Activated naive CD8-positive, alpha-beta T cell (primary cell): ENCODE measurements around the gene UBA1.

Experiments
- H3K27ac Mint-ChIP-seq: one replicate; pipeline ENCODE4 v1.8.0; 2021; ENCODE audit warnings: mixed read lengths
- H3K27me3 Mint-ChIP-seq: one replicate; pipeline ENCODE4 v1.8.0; 2021; ENCODE audit warnings: mixed read lengths
- H3K36me3 Mint-ChIP-seq: one replicate; pipeline ENCODE4 v1.8.0; 2021; ENCODE audit warnings: mixed read lengths
- H3K4me1 Mint-ChIP-seq: one replicate; pipeline ENCODE4 v1.8.0; 2021; ENCODE audit warnings: low read depth, mixed read lengths
- H3K4me3 Mint-ChIP-seq: one replicate; pipeline ENCODE4 v1.8.0; 2021; ENCODE audit warnings: mild to moderate bottlenecking, mixed read lengths
- H3K9me3 Mint-ChIP-seq: one replicate; pipeline ENCODE4 v1.8.0; 2021; ENCODE audit warnings: low read depth, mixed read lengths

UBA1 gene

GRCh38 chrX:47209508-47210238, 16.0 kb downstream of the UBA1 start:
- Mint-ChIP-seq H3K4me1 (peaks cover 6% of the 10 kb centered on the region), H3K27ac (no peak overlapping the region), H3K9me3 (no peaks in the 10 kb centered on the region), H3K36me3 (no peaks in the 10 kb centered on the region), H3K27me3 (no peaks in the 10 kb centered on the region), H3K4me3 (no peak overlapping the region)

- H3K4me3 Mint-ChIP-seq, result no peak overlapping the region
- peaks cover 7% of the 10 kb centered on the region for H3K4me1 Mint-ChIP-seq
- H3K9me3 Mint-ChIP-seq, result no peaks in the 10 kb centered on the region
- H3K36me3 Mint-ChIP-seq, result no peaks in the 10 kb centered on the region
- no peaks in the 10 kb centered on the region for H3K27me3 Mint-ChIP-seq
- H3K27ac Mint-ChIP-seq, result no peak overlapping the region
These were observed 17.2 kb downstream of the UBA1 start for GRCh38 chrX:47210661-47211425.

- Mint-ChIP-seq H3K27ac (no peak overlapping the region), H3K9me3 (no peaks in the 10 kb centered on the region), H3K36me3 (peaks cover 3% of the 10 kb centered on the region), H3K4me3 (no peak overlapping the region), H3K27me3 (no peaks in the 10 kb centered on the region), H3K4me1 (peaks cover 18% of the 10 kb centered on the region)
These were observed 19.0 kb downstream of the UBA1 start for GRCh38 chrX:47212381-47213293.

- Mint-ChIP-seq H3K4me1 (peaks cover 21% of the 10 kb centered on the region), H3K4me3 (no peak overlapping the region), H3K9me3 (no peaks in the 10 kb centered on the region), H3K27ac (no peak overlapping the region), H3K36me3 (peaks cover 3% of the 10 kb centered on the region), H3K27me3 (no peaks in the 10 kb centered on the region)
These were observed 20.9 kb downstream of the UBA1 start for GRCh38 chrX:47214435-47215077.

GRCh38 chrX:47215291-47215900, 21.8 kb downstream of the UBA1 start:
- Mint-ChIP-seq H3K27ac (no peak overlapping the region), H3K4me1 (peaks cover 29% of the 10 kb centered on the region), H3K4me3 (no peak overlapping the region), H3K36me3 (peaks cover 3% of the 10 kb centered on the region), H3K27me3 (no peaks in the 10 kb centered on the region), H3K9me3 (no peaks in the 10 kb centered on the region)

- H3K36me3 Mint-ChIP-seq, result peaks cover 3% of the 10 kb centered on the region
- H3K9me3 Mint-ChIP-seq, result no peaks in the 10 kb centered on the region
- peak overlapping the region; percentile 90 for H3K4me3 Mint-ChIP-seq
- H3K27ac Mint-ChIP-seq, result peak overlapping the region; percentile 98
- H3K4me1 Mint-ChIP-seq, result peaks cover 38% of the 10 kb centered on the region
- H3K27me3 Mint-ChIP-seq, result no peaks in the 10 kb centered on the region
These were observed 22.8 kb downstream of the UBA1 start for GRCh38 chrX:47216393-47216925.

GRCh38 chrX:47217121-47217851, 23.7 kb downstream of the UBA1 start:
- Mint-ChIP-seq H3K36me3 (peaks cover 3% of the 10 kb centered on the region), H3K27ac (peak overlapping the region; percentile 98)

GRCh38 chrX:47217852-47218279, 24.2 kb downstream of the UBA1 start:
- peak overlapping the region; percentile 98 for H3K27ac Mint-ChIP-seq
- H3K9me3 Mint-ChIP-seq, result no peaks in the 10 kb centered on the region
- H3K4me1 Mint-ChIP-seq, result peaks cover 44% of the 10 kb centered on the region
- H3K27me3 Mint-ChIP-seq, result no peaks in the 10 kb centered on the region
- peak overlapping the region; percentile 90 for H3K4me3 Mint-ChIP-seq
- H3K36me3 Mint-ChIP-seq, result peaks cover 3% of the 10 kb centered on the region

More at GRCh38 chrX:47217121-47217851, 23.7 kb downstream of the UBA1 start:
- no peaks in the 10 kb centered on the region for H3K27me3 Mint-ChIP-seq
- no peaks in the 10 kb centered on the region for H3K9me3 Mint-ChIP-seq
- peak overlapping the region; percentile 90 for H3K4me3 Mint-ChIP-seq
- peaks cover 44% of the 10 kb centered on the region for H3K4me1 Mint-ChIP-seq

- H3K9me3 Mint-ChIP-seq, result no peaks in the 10 kb centered on the region
- H3K27me3 Mint-ChIP-seq, result no peaks in the 10 kb centered on the region
- H3K4me1 Mint-ChIP-seq, result peaks cover 44% of the 10 kb centered on the region
- peak within 1 kb of the TSS; percentile 98 for H3K27ac Mint-ChIP-seq
- H3K4me3 Mint-ChIP-seq, result peak within 1 kb of the TSS; percentile 93
- H3K36me3 Mint-ChIP-seq, result peaks cover 3% of the 10 kb centered on the region
These were observed 24.8 kb downstream of the UBA1 start, which contains the start of gene CDK16 for GRCh38 chrX:47218280-47218919. CDK16 (plus strand) TSS chrX:47218681; CDS start chrX:47223558, 4,877 bp downstream.

- peak overlapping the region; percentile 93 for H3K4me3 Mint-ChIP-seq
- H3K27ac Mint-ChIP-seq, result peak overlapping the region; percentile 86
- no peaks in the 10 kb centered on the region for H3K9me3 Mint-ChIP-seq
- peaks cover 3% of the 10 kb centered on the region for H3K36me3 Mint-ChIP-seq
- H3K4me1 Mint-ChIP-seq, result peaks cover 44% of the 10 kb centered on the region
- no peaks in the 10 kb centered on the region for H3K27me3 Mint-ChIP-seq
These were observed 25.5 kb downstream of the UBA1 start for GRCh38 chrX:47218920-47219815.

GRCh38 chrX:47221756-47222155, 28.1 kb downstream of the UBA1 start:
- Mint-ChIP-seq H3K36me3 (no peaks in the 10 kb centered on the region), H3K4me3 (no peak overlapping the region), H3K4me1 (peaks cover 34% of the 10 kb centered on the region), H3K27me3 (no peaks in the 10 kb centered on the region), H3K27ac (no peak overlapping the region), H3K9me3 (no peaks in the 10 kb centered on the region)

- no peak overlapping the region for H3K4me3 Mint-ChIP-seq
- no peaks in the 10 kb centered on the region for H3K27me3 Mint-ChIP-seq
- no peaks in the 10 kb centered on the region for H3K36me3 Mint-ChIP-seq
- peaks cover 26% of the 10 kb centered on the region for H3K4me1 Mint-ChIP-seq
- no peaks in the 10 kb centered on the region for H3K9me3 Mint-ChIP-seq
- no peak overlapping the region for H3K27ac Mint-ChIP-seq
These were observed 29.2 kb downstream of the UBA1 start for GRCh38 chrX:47222751-47223350.
